Suprapubic skin (tissue), 4 donors: Measurements from ENCODE around the gene IFIT1B.

Experiments used
- POLR2A ChIP-seq, 2 donors: fragments of 450-650 bp; IDR thresholded peaks; one replicate each; pipeline ENCODE4 v1.6.1; 2017; ENCODE audit warnings: antibody characterized with exemption in 2 of 2, mild to moderate bottlenecking in 2 of 2, moderate library complexity in 2 of 2
- POLR2AphosphoS5 ChIP-seq, 3 donors: sonication (generic); formaldehyde crosslinking; IDR thresholded peaks; one replicate each; pipeline ENCODE4 v1.6.1; 2017; ENCODE audit warnings: antibody characterized with exemption in 3 of 3

- TF ChIP-seq POLR2AphosphoS5 (IDR thresholded peaks at IDR 0.05) (no peak), POLR2A (IDR thresholded peaks at IDR 0.05) (no peak)
Observed at GRCh38 chr10:89335226-89335625, 42.6 kb upstream of the IFIT1B start.
